B cell (primary cell): Measurements from ENCODE around the gene CD72. TPM values are rescaled to one million over a fixed set of nuclear protein-coding genes. Genes with fewer than 3 reads are reported as not detected.

ENCODE experiments used
- ATAC-seq: fragments of 200-7000 bp; cut with Tn5 transposase; one replicate; pipeline ENCODE4 v1.10.0; 2021; ENCODE audit warnings: low read depth, mild to moderate bottlenecking, moderate number of reproducible peaks, moderate library complexity
- CTCF ChIA-PET: fragments of 350-600 bp; sonication (Branson Sonifier 250); formaldehyde crosslinking; loops from one replicate; lab custom pipeline; 2021; ENCODE audit warnings: antibody characterized with exemption, inconsistent platforms; lab: Charles Lee
- POLR2A ChIA-PET: fragments of 350-600 bp; sonication (Branson Sonifier 250); formaldehyde crosslinking; loops from one replicate; lab custom pipeline; 2021; ENCODE audit warnings: antibody characterized with exemption; lab: Charles Lee
- DNase-seq: peaks from one replicate; pipeline ENCODE4 v3.0.0; 2013
- H2AFZ ChIP-seq: 2 replicates; pipeline ENCODE4 v1.6.1; 2012; ENCODE audit warnings: mild to moderate bottlenecking, low read depth, low read length; ENCODE audit not compliant: insufficient read depth, poor library complexity, severe bottlenecking
- H3K27ac ChIP-seq, 2 donors: 1 replicate in 1 of 2; 2 replicates in 1 of 2; pipeline ENCODE4 v1.5.1; 2012 to 2013; ENCODE audit warnings: low read length in 2 of 2, mild to moderate bottlenecking in 2 of 2, moderate library complexity in 1 of 2
- H3K27me3 ChIP-seq, 4 experiments: fragments of 200-600 bp in 1 of 4; sonication (generic) in 1 of 4; replicated peaks in 1 of 4; 1 replicate in 2 of 4; 2 replicates in 2 of 4; pipeline versions ENCODE4 v1.6.1 to v1.7.0; 2013 to 2016; ENCODE audit warnings: low read length in 3 of 4, mild to moderate bottlenecking in 2 of 4, mixed read lengths in 1 of 4, moderate library complexity in 1 of 4; ENCODE audit not compliant: insufficient read depth in 4 of 4, control insufficient read depth in 3 of 4; ENCODE audit errors: control extremely low read depth in 1 of 4
- H3K36me3 ChIP-seq, 2 experiments: replicated peaks in 1 of 2; 1 replicate in 1 of 2; 2 replicates in 1 of 2; pipeline versions ENCODE4 v1.6.1 to v1.7.1; 2013; ENCODE audit warnings: low read length in 1 of 2; ENCODE audit not compliant: insufficient read depth in 2 of 2, control insufficient read depth in 1 of 2; ENCODE audit errors: control extremely low read depth in 1 of 2, extremely low read depth in 1 of 2
- H3K4me1 ChIP-seq, 2 donors: fragments of 200-600 bp in 1 of 2; sonication (generic) in 1 of 2; 1 replicate in 1 of 2; 2 replicates in 1 of 2; pipeline versions ENCODE4 v1.5.1 to v1.6.1; 2013 to 2017; ENCODE audit warnings: low read length in 2 of 2; ENCODE audit not compliant: control insufficient read depth in 2 of 2, insufficient read depth in 2 of 2
- H3K4me2 ChIP-seq: replicated peaks from 2 replicates; pipeline ENCODE3; 2012; ENCODE audit warnings: mild to moderate bottlenecking, low read depth, low read length; ENCODE audit not compliant: poor library complexity, severe bottlenecking
- H3K4me3 ChIP-seq, 5 experiments: fragments of 200-600 bp in 1 of 5; sonication (generic) in 1 of 5; 1 replicate in 3 of 5; 2 replicates in 2 of 5; pipeline versions ENCODE4 v1.5.1 to v1.7.0; 2011 to 2016; ENCODE audit warnings: low read length in 4 of 5, mild to moderate bottlenecking in 4 of 5, low read depth in 2 of 5, control low read depth in 1 of 5, moderate library complexity in 1 of 5; ENCODE audit not compliant: insufficient read depth in 1 of 5; ENCODE audit errors: control extremely low read depth in 1 of 5, extremely low read depth in 1 of 5
- H3K79me2 ChIP-seq: fragments of 200-600 bp; sonication (generic); one replicate; pipeline ENCODE4 v1.6.0; 2016; ENCODE audit warnings: low read length; ENCODE audit not compliant: control insufficient read depth, insufficient read depth
- H3K9ac ChIP-seq: fragments of 200-600 bp; sonication (generic); 2 replicates; pipeline ENCODE4 v1.6.1; 2017; ENCODE audit warnings: mild to moderate bottlenecking, low read length, moderate library complexity
- H3K9me3 ChIP-seq, 3 donors: one replicate each; pipeline versions ENCODE4 v1.6.1 to v1.7.1; 2013; ENCODE audit warnings: low read length in 2 of 3; ENCODE audit not compliant: control insufficient read depth in 2 of 3, insufficient read depth in 1 of 3; ENCODE audit errors: control extremely low read depth in 1 of 3
- H4K20me1 ChIP-seq: 2 replicates; pipeline ENCODE4 v1.6.0; 2012; ENCODE audit warnings: mild to moderate bottlenecking, low read length; ENCODE audit not compliant: insufficient read depth, control insufficient read depth, poor library complexity, severe bottlenecking
- H3K27ac Mint-ChIP-seq: one replicate; pipeline ENCODE4 v1.8.0; 2021; ENCODE audit warnings: mixed read lengths
- H3K27me3 Mint-ChIP-seq: one replicate; pipeline ENCODE4 v1.8.0; 2021; ENCODE audit warnings: mixed read lengths
- H3K4me1 Mint-ChIP-seq: one replicate; pipeline ENCODE4 v1.8.0; 2021; ENCODE audit warnings: mixed read lengths
- H3K4me3 Mint-ChIP-seq: one replicate; pipeline ENCODE4 v1.8.0; 2021; ENCODE audit warnings: mixed read lengths
- H3K9me3 Mint-ChIP-seq: one replicate; pipeline ENCODE4 v1.8.0; 2022; ENCODE audit warnings: mixed read lengths; ENCODE audit not compliant: insufficient read depth
- EZH2 ChIP-seq: IDR thresholded peaks from 2 replicates; pipeline ENCODE4 v1.6.1; 2012; ENCODE audit warnings: borderline replicate concordance, low read depth, mild to moderate bottlenecking, moderate library complexity, low read length; ENCODE audit not compliant: insufficient read depth, poor library complexity, severe bottlenecking
- WGBS: methylation state at CpG from one replicate; pipeline ENCODE4 v1.1.5; 2013; ENCODE audit warnings: missing lambda C conversion rate; ENCODE audit not compliant: insufficient coverage; 5-methylcytosine and 5-hydroxymethylcytosine counted together
- intact Hi-C: fragments of 100-400 bp; cut with micrococcal nuclease; formaldehyde crosslinking; loops from one replicate; pipeline ENCODE4 v1.10.0; 2022
- polyA plus RNA-seq: library from polyadenylated mRNA; depleted of rRNA; stranded (reverse); fragments of >200 nt; gene quantifications from 2 replicates; pipeline ENCODE4 v1.2.3, GENCODE V29; 2012
- total RNA-seq, 2 donors: library from RNA; stranded (reverse); fragments of 120-200 nt in 1 of 2; gene quantifications; 1 replicate in 1 of 2; 2 replicates in 1 of 2; pipeline versions ENCODE4 v1.2.3 to v1.2.4, GENCODE V29; 2013 to 2022
- TF ChIP-seq, protein P1 (sequence below): fragments of 200-600 bp; IDR thresholded peaks from one replicate; pipeline ENCODE4 v1.8.0; 2022; ENCODE audit warnings: antibody characterized with exemption, mild to moderate bottlenecking

CD72 gene
- total and polyA plus RNA-seq, 2 donors (not counting 1 experiment from before 2014, with no cell fraction given) = 94.6 to 436 TPM

GRCh38 chr9:35635730-35636129, 17.5 kb upstream of the CD72 start:
- Histone ChIP-seq H3K27me3 (no peaks in the 10 kb centered on the region), H4K20me1 (no peaks in the 10 kb centered on the region), H2AFZ (no peak overlapping the region), H3K27ac (peak overlapping the region; percentile 88 to 95), H3K9ac (peak overlapping the region; percentile 53), H3K9me3 (peaks cover 0 to 3% (median 0%) of the 10 kb centered on the region in 3 donors), H3K79me2 (peaks cover 14% of the 10 kb centered on the region), H3K4me3 (peak overlapping the region in 2 of 5 experiments; percentile 5 to 45), H3K4me2 (peak overlapping the region; percentile 63), H3K36me3 (peaks cover 0 to 3% of the 10 kb centered on the region in 2 experiments), H3K4me1 (peaks cover 67 to 68% of the 10 kb centered on the region in 2 donors)
- TF ChIP-seq, protein P1, sequence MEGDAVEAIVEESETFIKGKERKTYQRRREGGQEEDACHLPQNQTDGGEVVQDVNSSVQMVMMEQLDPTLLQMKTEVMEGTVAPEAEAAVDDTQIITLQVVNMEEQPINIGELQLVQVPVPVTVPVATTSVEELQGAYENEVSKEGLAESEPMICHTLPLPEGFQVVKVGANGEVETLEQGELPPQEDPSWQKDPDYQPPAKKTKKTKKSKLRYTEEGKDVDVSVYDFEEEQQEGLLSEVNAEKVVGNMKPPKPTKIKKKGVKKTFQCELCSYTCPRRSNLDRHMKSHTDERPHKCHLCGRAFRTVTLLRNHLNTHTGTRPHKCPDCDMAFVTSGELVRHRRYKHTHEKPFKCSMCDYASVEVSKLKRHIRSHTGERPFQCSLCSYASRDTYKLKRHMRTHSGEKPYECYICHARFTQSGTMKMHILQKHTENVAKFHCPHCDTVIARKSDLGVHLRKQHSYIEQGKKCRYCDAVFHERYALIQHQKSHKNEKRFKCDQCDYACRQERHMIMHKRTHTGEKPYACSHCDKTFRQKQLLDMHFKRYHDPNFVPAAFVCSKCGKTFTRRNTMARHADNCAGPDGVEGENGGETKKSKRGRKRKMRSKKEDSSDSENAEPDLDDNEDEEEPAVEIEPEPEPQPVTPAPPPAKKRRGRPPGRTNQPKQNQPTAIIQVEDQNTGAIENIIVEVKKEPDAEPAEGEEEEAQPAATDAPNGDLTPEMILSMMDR = no peak
- TF ChIP-seq EZH2 = no peak
- peak overlapping the region; percentile 91 for H3K27ac Mint-ChIP-seq
- ATAC-seq (no peak), DNase-seq (no peak)
- no peaks in the 10 kb centered on the region for H3K9me3 Mint-ChIP-seq
- intact Hi-C loops = loop anchor here (1.0 kb wide), 2 partner anchors 11 to 16 kb away; no protein-coding TSS in a partner anchor
- H3K4me1 Mint-ChIP-seq = peaks cover 66% of the 10 kb centered on the region
- ChIA-PET POLR2A (interaction anchor here (0.7 to 2.1 kb wide), 8 partner anchors 11 to 31 kb away, joined by 3 to 17 read pairs (median 5); partner anchors contain the start of genes CCDC107, RMRP and TESK1), CTCF (interaction anchor here (0.9 to 3.1 kb wide), 8 partner anchors 10 to 96 kb away, joined by 3 to 19 read pairs (median 4); partner anchors contain the start of genes CREB3, SIT1 and TLN1)
- peak overlapping the region; percentile 68 for H3K4me3 Mint-ChIP-seq
- no peaks in the 10 kb centered on the region for H3K27me3 Mint-ChIP-seq

GRCh38 chr9:35629597-35629996, 11.4 kb upstream of the CD72 start:
- intact Hi-C loops = no loop called here
- Histone ChIP-seq H3K9ac (no peak overlapping the region), H2AFZ (no peak overlapping the region), H3K9me3 (no peaks in the 10 kb centered on the region), H3K27me3 (no peaks in the 10 kb centered on the region), H4K20me1 (no peaks in the 10 kb centered on the region), H3K36me3 (no peaks in the 10 kb centered on the region), H3K4me3 (no peak overlapping the region), H3K4me2 (no peak overlapping the region), H3K27ac (no peak overlapping the region), H3K79me2 (peaks cover 9% of the 10 kb centered on the region), H3K4me1 (peaks cover 22 to 24% of the 10 kb centered on the region in 2 donors)
- H3K4me1 Mint-ChIP-seq = peaks cover 46% of the 10 kb centered on the region
- WGBS = 100% methylated on average over 5 of the region's 5 CpGs
- no peak overlapping the region for H3K4me3 Mint-ChIP-seq
- no peak overlapping the region for H3K27ac Mint-ChIP-seq
- ChIA-PET CTCF (interaction anchor here (0.7 to 3.0 kb wide), 4 partner anchors 9 to 60 kb away, joined by 3 to 21 read pairs (median 4); partner anchors contain the start of gene TPM2), POLR2A (interaction anchor here (0.7 to 1.8 kb wide), 2 partner anchors 10 to 98 kb away, joined by 4 to 9 read pairs; no protein-coding TSS in a partner anchor)
- DNase-seq (no peak), ATAC-seq (no peak)
- H3K9me3 Mint-ChIP-seq = no peaks in the 10 kb centered on the region
- no peaks in the 10 kb centered on the region for H3K27me3 Mint-ChIP-seq
- TF ChIP-seq EZH2 = no peak
- TF ChIP-seq, protein P1 = no peak
